Loucy (cell line): ENCODE results near the gene DCBLD2.

Experiments used
- CTCF ChIP-seq: fragments of 200-600 bp; sonication (generic); conservative IDR thresholded peaks from 2 replicates; pipeline ENCODE4 v1.5.1; 2014; ENCODE audit warnings: mild to moderate bottlenecking, antibody characterized with exemption, low read length
- EZH2phosphoT487 ChIP-seq: fragments of 200-600 bp; IDR thresholded peaks from 2 replicates; pipeline ENCODE4 v1.6.1; 2018; ENCODE audit warnings: antibody characterized with exemption, mild to moderate bottlenecking, moderate library complexity, borderline replicate concordance

- TF ChIP-seq EZH2phosphoT487 (no peak), CTCF (no peak)
Observed at GRCh38 chr3:98806521-98806920, 95.0 kb downstream of the DCBLD2 start.
